NCI-H187 treated with DMSO at 0.1 percent for 48 hours (cell line): Measurements from ENCODE around the gene MRTFA.
"Not testable (repeated sequence)": the region's sequence is repeated elsewhere in the genome, so short reads cannot be mapped to it uniquely, and the experiment has no call there.

Experiments used
- DNase-seq: peaks from one replicate; lab custom pipeline; 2025; lab: John Stamatoyannopoulos, UW

MRTFA gene

GRCh38 chr22:40627612-40628011 lies 8.9 kb downstream of the MRTFA start:
- DNase-seq, result no peak

GRCh38 chr22:40626851-40627250 lies 9.7 kb downstream of the MRTFA start:
- no peak for DNase-seq

GRCh38 chr22:40625794-40626193 lies 10.7 kb downstream of the MRTFA start:
- not testable (repeated sequence) for DNase-seq

- not testable (repeated sequence) for DNase-seq
These were observed 11.2 kb downstream of the MRTFA start for GRCh38 chr22:40625281-40625680.

GRCh38 chr22:40624770-40625169 lies 11.7 kb downstream of the MRTFA start:
- DNase-seq, result no peak

GRCh38 chr22:40621309-40622151 lies 15.0 kb downstream of the MRTFA start:
- no peak for DNase-seq

GRCh38 chr22:40620464-40621046 lies 16.0 kb downstream of the MRTFA start:
- DNase-seq, result no peak

- DNase-seq, result no peak
These were observed 18.1 kb downstream of the MRTFA start for GRCh38 chr22:40618400-40618799.

GRCh38 chr22:40616578-40616977 lies 19.9 kb downstream of the MRTFA start:
- DNase-seq, result no peak

GRCh38 chr22:40613067-40613466 lies 23.5 kb downstream of the MRTFA start:
- no peak for DNase-seq

- DNase-seq, result no peak
These were observed 24.2 kb downstream of the MRTFA start for GRCh38 chr22:40612291-40612751.

- DNase-seq, result no peak
These were observed 24.9 kb downstream of the MRTFA start for GRCh38 chr22:40611606-40612005.

GRCh38 chr22:40610329-40610850 lies 26.1 kb downstream of the MRTFA start:
- DNase-seq, result no peak

GRCh38 chr22:40609216-40609615 lies 27.3 kb downstream of the MRTFA start:
- DNase-seq, result no peak

GRCh38 chr22:40607506-40607905 lies 29.0 kb downstream of the MRTFA start:
- no peak for DNase-seq

GRCh38 chr22:40606306-40606705 lies 30.2 kb downstream of the MRTFA start:
- no peak for DNase-seq

- no peak for DNase-seq
These were observed 30.8 kb downstream of the MRTFA start for GRCh38 chr22:40605761-40606160.

GRCh38 chr22:40603088-40603605 lies 33.4 kb downstream of the MRTFA start:
- no peak for DNase-seq

- no peak for DNase-seq
These were observed 34.3 kb downstream of the MRTFA start for GRCh38 chr22:40602231-40602630.

GRCh38 chr22:40599731-40600130 lies 36.8 kb downstream of the MRTFA start:
- DNase-seq, result no peak

- not testable (repeated sequence) for DNase-seq
These were observed 37.8 kb downstream of the MRTFA start for GRCh38 chr22:40598712-40599111.

GRCh38 chr22:40597526-40598430 lies 38.7 kb downstream of the MRTFA start:
- no peak for DNase-seq
